Lower lobe of right lung (tissue), 2 donors: ENCODE results near the gene ARHGAP4. TPM values are rescaled to one million over a fixed set of nuclear protein-coding genes. Genes with fewer than 3 reads are reported as not detected.

Source experiments
- ATAC-seq, 2 donors: fragments of 200-7000 bp; cut with Tn5 transposase; one replicate each; pipeline ENCODE4 v1.9.1; 2020 to 2022; ENCODE audit warnings: mild to moderate bottlenecking in 2 of 2, moderate library complexity in 2 of 2
- DNase-seq: peaks from one replicate; pipeline ENCODE4 v3.0.0-alpha.2; 2020
- H3K27ac ChIP-seq: fragments of 200-600 bp; one replicate; pipeline ENCODE4 v1.8.0; 2022
- H3K27me3 ChIP-seq: fragments of 200-600 bp; one replicate; pipeline ENCODE4 v1.8.0; 2022; ENCODE audit warnings: low read depth
- H3K36me3 ChIP-seq: fragments of 200-600 bp; one replicate; pipeline ENCODE4 v1.8.0; 2022; ENCODE audit warnings: mild to moderate bottlenecking
- H3K4me1 ChIP-seq: fragments of 200-600 bp; one replicate; pipeline ENCODE4 v1.8.0; 2022
- H3K4me3 ChIP-seq: fragments of 200-600 bp; one replicate; pipeline ENCODE4 v1.8.0; 2022; ENCODE audit warnings: mild to moderate bottlenecking
- H3K9me3 ChIP-seq: fragments of 200-600 bp; one replicate; pipeline ENCODE4 v1.8.0; 2022
- intact Hi-C: fragments of 100-400 bp; cut with DNase I; formaldehyde crosslinking; loops from one replicate; pipeline ENCODE4 v1.11.0; 2022
- total RNA-seq: library from RNA; stranded (reverse); fragmentation: NEBNext Ultra II Directional; extraction: Animal tissue kit (Norgen Biotek cat#: 25700); gene quantifications from one replicate; pipeline ENCODE4 v1.2.1, GENCODE V29; 2021
- TF ChIP-seq, protein P1 (sequence below): fragments of 200-600 bp; IDR thresholded peaks from one replicate; pipeline ENCODE4 v1.8.0; 2022; ENCODE audit warnings: antibody characterized with exemption, mild to moderate bottlenecking
- donor health status: DM: no; HTN: yes; CAD: no; lungs with severe emphysema.

ARHGAP4 gene
- total RNA-seq, 1 donor from 2014 or later, result 70.7 TPM

DNA sequence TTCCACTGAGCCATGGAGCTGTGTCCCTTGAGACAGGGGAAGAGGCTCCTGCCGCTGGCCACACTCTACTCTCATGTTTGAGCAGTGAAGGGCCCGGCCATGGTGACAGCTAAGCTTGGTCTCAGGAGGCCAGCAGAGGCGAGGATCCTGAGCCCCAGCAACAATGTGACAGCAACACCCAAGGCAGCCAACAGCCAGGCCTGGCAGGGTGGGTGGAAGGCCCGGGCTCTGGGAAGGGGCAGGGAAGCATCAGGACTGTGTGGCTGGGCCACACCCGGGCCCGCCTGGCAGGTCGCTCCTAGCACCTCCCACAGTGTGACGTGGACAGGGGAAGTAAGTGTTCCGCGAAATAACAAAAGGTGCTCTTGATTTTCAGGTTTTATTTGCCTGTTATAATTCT is 64.9 kb downstream of the ARHGAP4 start:
- no peak overlapping the region for H3K4me3 ChIP-seq
- ATAC-seq, result no peak
- no peaks in the 10 kb centered on the region for H3K27me3 ChIP-seq
- H3K36me3 ChIP-seq, result no peaks in the 10 kb centered on the region
- no peaks in the 10 kb centered on the region for H3K9me3 ChIP-seq
- no peak overlapping the region for H3K27ac ChIP-seq
- intact Hi-C loops, result no loop called here
- DNase-seq, result no peak
- no peaks in the 10 kb centered on the region for H3K4me1 ChIP-seq
- TF ChIP-seq, protein P1, sequence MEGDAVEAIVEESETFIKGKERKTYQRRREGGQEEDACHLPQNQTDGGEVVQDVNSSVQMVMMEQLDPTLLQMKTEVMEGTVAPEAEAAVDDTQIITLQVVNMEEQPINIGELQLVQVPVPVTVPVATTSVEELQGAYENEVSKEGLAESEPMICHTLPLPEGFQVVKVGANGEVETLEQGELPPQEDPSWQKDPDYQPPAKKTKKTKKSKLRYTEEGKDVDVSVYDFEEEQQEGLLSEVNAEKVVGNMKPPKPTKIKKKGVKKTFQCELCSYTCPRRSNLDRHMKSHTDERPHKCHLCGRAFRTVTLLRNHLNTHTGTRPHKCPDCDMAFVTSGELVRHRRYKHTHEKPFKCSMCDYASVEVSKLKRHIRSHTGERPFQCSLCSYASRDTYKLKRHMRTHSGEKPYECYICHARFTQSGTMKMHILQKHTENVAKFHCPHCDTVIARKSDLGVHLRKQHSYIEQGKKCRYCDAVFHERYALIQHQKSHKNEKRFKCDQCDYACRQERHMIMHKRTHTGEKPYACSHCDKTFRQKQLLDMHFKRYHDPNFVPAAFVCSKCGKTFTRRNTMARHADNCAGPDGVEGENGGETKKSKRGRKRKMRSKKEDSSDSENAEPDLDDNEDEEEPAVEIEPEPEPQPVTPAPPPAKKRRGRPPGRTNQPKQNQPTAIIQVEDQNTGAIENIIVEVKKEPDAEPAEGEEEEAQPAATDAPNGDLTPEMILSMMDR, result no peak

Other genes with a start within 250 kb of the ARHGAP4 start
- 7.1 TPM for gene SLC6A8, start 238.3 kb downstream of the ARHGAP4 start, total RNA-seq
- gene BCAP31, start 201.9 kb downstream of the ARHGAP4 start, total RNA-seq, result 219 TPM
- gene ABCD1, start 201.4 kb downstream of the ARHGAP4 start, total RNA-seq, result 14.5 TPM
- gene PLXNB3, start 162.0 kb downstream of the ARHGAP4 start, total RNA-seq, result 4.6 TPM
- not detected for gene SRPK3, start 145.2 kb downstream of the ARHGAP4 start, total RNA-seq
- gene IDH3G, start 131.9 kb downstream of the ARHGAP4 start, total RNA-seq, result 50.1 TPM
- gene SSR4, start 131.6 kb downstream of the ARHGAP4 start, total RNA-seq, result 210 TPM
- gene PDZD4, start 95.7 kb downstream of the ARHGAP4 start, total RNA-seq, result 8.5 TPM
- gene L1CAM, start 40.1 kb downstream of the ARHGAP4 start, total RNA-seq, result 1.6 TPM
- 1.9 TPM for gene AVPR2, start 21.6 kb downstream of the ARHGAP4 start, total RNA-seq
- 69.2 TPM for gene NAA10, start 8.8 kb upstream of the ARHGAP4 start, total RNA-seq
- 57.0 TPM for gene RENBP, start 18.4 kb upstream of the ARHGAP4 start, total RNA-seq
- gene HCFC1, start 45.6 kb upstream of the ARHGAP4 start, total RNA-seq, result 48.4 TPM
- 7.6 TPM for gene TMEM187, start 46.5 kb upstream of the ARHGAP4 start, total RNA-seq
- gene IRAK1, start 93.6 kb upstream of the ARHGAP4 start, total RNA-seq, result 73.1 TPM
- 57.6 TPM for gene MECP2, start 171.5 kb upstream of the ARHGAP4 start, total RNA-seq
- not detected for gene OPN1LW, start 218.0 kb upstream of the ARHGAP4 start, total RNA-seq